ENCODE measurements around the gene PI4K2A. TPM values are rescaled to one million over a fixed set of nuclear protein-coding genes. Genes with fewer than 3 reads are reported as not detected.
A peak's percentile ranks its signal among the peaks of the same experiment; 100 is the strongest.
"Not testable (repeated sequence)": the region's sequence is repeated elsewhere in the genome, so short reads cannot be mapped to it uniquely, and the experiment has no call there.

PI4K2A gene
- total RNA-seq, 1 donor from 2014 or later: 16.7 TPM

DNA sequence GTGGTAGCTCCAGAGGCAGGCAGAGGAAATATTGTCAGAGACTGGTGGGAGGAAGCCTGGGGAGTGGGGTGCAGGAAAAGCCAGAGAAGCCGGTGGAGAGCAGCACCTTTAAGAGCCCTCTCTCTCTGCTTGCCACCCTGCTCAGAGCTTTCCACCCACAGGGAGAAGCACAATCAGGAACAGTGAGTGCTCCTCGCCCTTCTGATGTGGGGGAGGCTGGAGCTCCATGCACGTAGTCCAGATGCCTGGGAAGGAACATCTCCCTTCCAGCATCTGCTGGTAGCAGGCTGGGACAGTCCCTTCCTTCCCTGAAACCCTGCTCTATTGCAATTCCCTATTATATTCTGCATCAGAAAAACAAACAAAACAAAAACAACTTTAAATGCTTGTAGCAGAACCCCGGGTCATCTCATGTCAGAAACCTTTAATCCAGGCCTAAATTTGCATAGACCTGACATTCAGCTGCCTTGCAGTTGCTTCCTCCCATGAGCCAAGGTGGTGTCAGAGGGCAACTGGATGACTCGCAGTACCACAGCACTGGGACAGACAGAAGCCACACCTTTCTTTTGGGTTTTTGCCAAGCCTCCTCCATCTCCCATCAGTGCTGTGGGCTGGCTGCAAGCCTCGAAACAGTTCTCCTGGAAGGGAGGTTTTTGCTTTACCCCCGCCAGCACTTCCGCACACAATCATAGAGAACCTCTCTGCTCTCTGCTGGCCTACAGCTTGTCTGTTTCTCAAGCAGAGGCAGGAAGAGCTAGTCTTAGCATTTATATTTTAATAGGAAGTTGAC, 33.5 kb downstream of the PI4K2A start:
- DNase-seq (ENCODE audit: low spot score): no peak

DNA sequence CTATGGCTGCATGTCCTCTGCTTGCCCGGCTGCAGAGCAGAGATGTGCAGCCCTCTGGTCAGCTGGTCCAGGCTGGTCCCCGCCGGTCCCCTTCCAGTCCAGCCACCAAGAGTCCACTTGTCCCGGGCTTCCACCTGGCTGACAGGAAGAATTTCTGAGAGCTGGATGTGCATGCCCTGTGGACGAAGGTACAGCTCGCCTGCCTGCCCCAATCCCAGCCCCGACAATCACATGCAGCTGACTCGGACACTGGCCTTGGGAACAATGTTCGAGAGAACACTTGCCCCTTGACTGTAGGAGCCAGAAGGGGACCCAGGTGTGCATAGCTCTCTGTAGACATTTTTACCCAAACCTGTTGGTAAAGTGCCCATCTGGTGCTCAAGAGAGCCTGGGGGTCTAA, 34.8 kb downstream of the PI4K2A start:
- DNase-seq (ENCODE audit: low spot score): no peak

GRCh38 chr10:97676770-97677581, 36.5 kb downstream of the PI4K2A start:
- DNase-seq (ENCODE audit: low spot score): no peak

DNA sequence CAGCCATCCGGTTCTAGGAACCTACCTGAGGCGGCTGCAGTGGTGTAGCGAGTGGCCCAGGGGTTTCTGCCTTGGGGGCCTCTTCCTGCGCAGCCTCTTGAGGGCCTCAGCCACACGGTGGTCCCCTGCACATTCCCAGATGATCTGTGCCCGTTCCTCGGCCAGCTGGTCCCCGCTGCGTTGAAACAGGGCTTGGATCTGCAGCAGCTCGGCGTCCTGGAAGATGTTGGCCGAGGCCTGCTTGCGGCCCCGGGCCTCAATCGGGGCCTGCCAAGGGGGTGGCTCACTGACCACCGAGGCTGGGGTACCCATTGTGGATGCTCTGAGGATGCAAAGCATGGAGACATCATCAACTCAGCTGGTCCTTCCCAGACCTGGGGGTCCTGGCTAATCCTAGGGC, 39.1 kb downstream of the PI4K2A start:
- DNase-seq (ENCODE audit: low spot score): no peak

DNA sequence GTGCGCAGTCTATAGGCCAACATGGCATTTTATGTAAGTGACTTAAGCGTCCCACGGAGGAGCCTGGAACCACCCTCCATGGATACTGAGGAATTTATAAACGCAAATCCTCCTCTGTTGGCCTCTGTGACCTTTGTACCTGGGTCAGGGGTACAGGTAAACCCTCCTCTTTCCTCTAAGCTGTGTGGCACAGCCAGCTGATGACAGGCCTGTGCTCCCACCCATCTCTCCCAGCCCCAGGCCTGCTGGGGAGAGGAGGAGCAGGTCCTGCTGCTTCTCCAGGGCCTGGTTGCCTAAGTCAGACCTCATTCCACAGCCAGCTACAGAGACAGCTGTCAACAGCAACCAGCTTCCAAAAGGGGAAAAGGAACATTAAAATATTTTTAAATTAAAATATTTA, 41.6 kb downstream of the PI4K2A start:
- no peak for DNase-seq (ENCODE audit: low spot score)

- DNase-seq (ENCODE audit: low spot score): no peak
These were observed 43.3 kb downstream of the PI4K2A start for GRCh38 chr10:97683556-97684367.

DNA sequence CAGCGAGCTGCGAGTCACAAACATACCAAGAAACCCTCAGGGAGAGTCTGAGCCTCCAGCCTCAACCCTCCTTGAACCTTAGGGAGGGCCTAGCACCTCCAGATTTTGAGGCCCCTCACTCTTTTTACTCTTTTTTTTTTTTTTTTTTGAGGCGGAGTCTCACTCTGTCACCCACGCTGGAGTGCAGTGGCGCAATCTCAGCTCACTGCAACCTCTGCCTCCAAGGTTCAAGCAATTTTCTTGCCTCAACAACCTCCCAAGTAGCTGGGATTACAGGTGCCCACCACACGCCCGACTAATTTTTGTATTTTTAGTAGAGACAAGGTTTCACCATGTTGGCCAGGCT, 43.9 kb downstream of the PI4K2A start:
- DNase-seq (ENCODE audit: low spot score): not testable (repeated sequence)

DNA sequence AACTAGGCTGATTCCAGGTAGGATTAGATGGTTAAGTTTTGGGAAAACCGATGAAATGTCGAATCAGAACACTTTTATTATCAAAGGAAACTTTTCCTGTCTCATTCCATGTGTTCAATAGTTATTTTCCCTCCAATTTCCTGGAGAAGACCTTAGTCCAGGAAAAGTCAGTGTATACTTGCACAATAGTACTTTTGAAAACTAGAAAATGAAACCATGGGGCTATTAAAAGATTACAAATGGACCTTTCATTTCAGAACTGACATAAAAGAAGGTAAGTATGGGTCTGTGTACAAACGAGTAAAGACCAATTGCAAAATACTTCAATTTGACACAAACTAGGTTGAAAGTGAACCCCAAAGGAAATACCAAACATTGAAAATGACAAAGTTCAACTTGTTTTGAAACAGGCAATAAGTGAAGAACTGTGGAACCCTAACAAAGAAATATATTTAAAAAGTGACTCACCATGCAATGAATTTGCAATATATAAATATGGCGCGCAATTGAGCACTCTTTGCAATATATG, 44.5 kb downstream of the PI4K2A start:
- no peak for DNase-seq (ENCODE audit: low spot score)

DNA sequence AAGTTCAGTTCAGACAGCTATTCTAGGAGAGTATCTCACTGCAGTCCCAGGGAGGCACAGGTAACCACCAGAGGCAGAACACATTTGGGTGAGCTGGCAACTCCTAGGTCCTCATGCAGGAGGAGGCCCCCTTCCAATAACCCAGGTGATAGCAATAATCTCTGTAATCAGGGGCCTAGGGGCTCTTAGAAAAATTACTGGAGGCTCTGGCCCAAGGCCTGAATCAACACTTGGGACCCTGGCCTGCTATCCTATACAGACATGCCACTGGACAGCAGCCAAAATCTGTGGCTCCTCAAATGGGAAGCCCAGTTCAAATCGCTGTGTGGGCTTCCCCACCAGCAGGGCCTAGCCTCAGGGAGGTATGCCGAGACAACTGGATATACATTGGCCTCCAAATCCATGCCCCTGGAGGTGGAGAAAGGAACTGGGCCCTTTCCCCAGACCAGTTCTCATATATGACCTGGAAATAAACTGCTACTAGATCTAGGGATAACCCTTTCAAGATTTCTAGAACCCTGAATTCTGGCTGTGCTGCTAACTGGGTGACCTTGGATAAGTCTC, 45.0 kb downstream of the PI4K2A start:
- DNase-seq (ENCODE audit: low spot score): no peak

DNA sequence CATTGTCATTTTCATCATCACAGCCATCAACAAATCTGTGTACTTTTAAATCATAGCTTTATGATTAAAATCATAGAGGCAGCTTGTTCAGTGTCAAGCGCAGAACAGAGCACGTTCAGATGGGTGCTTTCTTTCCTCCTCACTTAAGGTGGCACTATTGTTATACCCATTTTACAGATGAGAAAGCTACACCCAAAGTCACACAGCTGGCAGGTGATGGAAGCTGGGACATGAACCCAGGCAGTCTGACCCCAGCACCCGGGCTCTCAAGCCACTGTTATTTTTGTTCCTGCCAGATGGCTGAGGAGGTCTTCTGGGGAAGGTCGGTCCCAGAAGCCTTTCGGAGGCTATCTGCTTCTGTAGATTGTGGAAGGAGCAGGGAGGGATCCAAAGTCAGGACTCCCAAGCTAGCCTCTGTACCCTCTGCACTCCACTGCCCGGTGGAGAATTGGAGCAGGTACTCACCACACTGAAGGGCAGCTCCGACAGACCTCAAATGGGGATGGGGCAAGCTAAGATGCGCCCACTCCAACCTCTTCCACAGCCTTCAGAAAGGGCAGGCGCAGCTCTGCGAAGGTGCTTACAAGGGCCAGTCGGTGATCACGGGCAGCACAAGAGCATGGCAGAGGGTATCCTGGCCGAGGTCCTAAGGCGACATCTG, 46.0 kb downstream of the PI4K2A start:
- no peak for DNase-seq (ENCODE audit: low spot score)

GRCh38 chr10:97686962-97687784, 46.7 kb downstream of the PI4K2A start, which contains the start of gene AVPI1:
TSS of gene AVPI1 (minus strand) at chr10:97687241. CDS start at chr10:97679905, 7,336 bp downstream.
- DNase-seq (ENCODE audit: low spot score): peak; percentile 98

- no peak for DNase-seq (ENCODE audit: low spot score)
These were observed 47.6 kb downstream of the PI4K2A start for GRCh38 chr10:97687785-97688781.

DNA sequence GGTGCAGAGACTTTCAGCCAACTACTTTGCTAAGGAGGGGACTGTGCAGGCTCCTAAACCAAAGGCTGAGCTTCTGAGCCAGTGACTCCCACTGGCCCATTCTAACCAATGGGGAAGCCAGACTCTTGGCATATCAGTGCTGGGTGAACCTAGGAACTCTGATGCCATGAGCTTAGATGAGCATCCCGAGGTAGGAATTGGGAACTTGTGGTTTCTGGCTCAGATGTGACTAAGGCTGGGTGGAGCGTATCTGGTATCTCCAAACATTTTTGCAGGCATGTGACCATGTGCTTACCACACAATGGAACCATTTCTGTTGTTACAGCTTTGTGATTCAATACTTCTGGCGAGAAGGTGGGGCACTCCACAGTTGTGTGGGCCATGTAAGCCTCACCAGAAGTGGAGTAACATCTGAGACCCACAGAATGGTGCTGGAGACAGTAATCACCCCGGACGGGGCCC, 49.1 kb downstream of the PI4K2A start:
- DNase-seq (ENCODE audit: low spot score): no peak

DNA sequence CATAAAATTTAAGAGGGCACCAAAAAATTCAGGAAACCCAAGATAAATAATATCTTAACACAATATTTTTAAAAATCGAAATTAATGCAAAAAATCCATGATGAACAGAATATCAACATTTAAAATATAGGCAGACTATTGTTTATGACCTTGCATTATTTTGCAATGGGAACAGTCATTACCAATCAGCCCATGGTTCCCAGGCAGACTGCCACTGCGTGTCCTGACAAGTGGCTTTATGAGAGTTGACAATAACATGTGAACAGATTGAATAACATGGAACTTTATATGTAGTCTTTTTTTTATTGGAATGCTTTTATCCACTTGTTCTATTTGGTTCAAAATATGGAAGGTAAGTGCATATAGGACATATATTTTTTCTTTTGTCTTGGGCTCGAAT, 49.7 kb downstream of the PI4K2A start:
- DNase-seq (ENCODE audit: low spot score): no peak

GRCh38 chr10:97698072-97698655, 57.7 kb downstream of the PI4K2A start:
- DNase-seq (ENCODE audit: low spot score): not testable (repeated sequence)

GRCh38 chr10:97701438-97702069, 61.1 kb downstream of the PI4K2A start:
- DNase-seq (ENCODE audit: low spot score): no peak

GRCh38 chr10:97703398-97704067, 63.1 kb downstream of the PI4K2A start:
- DNase-seq (ENCODE audit: low spot score): no peak

Data from ureter (tissue), 1 donor.